ENCODE results near the gene TMEM214. TPM values are rescaled to one million over a fixed set of nuclear protein-coding genes. Genes with fewer than 3 reads are reported as not detected.

TMEM214 gene
- total RNA-seq, 4 donors from 2014 or later = 16.1 to 96.2 (median 66.5) TPM

DNA sequence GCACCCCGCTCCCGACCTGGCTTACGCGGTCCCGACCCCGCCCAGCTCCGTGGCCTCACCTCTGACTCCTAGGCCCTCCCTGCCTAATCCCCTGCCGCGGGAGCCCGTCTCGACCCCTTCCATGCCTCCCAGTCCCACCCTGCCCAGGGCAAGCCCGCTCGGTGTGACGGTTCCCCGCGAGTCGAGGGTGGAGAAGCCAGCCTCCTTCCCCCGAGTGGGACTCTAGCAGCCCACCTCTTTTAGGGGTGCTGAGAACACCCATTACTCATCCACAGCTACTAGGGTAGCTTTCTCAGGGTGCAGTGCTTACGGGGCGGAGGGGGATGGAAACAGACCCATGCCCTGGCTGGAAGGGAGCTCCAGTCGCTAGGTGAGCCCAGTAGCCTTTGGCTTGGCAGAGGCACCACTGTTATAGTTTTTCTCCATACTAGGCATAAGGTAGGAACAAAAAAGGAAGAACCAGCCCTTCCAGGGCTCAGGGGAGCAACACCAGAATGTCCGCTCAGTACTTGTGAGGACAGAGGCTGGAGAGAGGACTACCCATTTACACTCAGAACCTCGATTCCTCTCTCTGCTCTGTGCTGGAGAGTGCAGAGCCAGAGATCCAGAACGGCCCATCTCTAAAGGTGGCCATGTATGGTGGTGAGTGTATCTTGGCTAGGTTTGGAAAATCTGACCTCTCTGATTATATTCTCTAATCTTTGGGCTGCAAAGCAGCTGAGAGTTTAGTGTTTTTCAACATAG, 19.3 kb downstream of the TMEM214 start:
- intact Hi-C loops (cut with DNase I; ENCODE audit: low total_unique reads) = loop anchor here (2.0 kb wide), 1 partner anchor 27 kb away; the partner anchor contains the start of gene EMILIN1
- TF ChIP-seq, protein P1, sequence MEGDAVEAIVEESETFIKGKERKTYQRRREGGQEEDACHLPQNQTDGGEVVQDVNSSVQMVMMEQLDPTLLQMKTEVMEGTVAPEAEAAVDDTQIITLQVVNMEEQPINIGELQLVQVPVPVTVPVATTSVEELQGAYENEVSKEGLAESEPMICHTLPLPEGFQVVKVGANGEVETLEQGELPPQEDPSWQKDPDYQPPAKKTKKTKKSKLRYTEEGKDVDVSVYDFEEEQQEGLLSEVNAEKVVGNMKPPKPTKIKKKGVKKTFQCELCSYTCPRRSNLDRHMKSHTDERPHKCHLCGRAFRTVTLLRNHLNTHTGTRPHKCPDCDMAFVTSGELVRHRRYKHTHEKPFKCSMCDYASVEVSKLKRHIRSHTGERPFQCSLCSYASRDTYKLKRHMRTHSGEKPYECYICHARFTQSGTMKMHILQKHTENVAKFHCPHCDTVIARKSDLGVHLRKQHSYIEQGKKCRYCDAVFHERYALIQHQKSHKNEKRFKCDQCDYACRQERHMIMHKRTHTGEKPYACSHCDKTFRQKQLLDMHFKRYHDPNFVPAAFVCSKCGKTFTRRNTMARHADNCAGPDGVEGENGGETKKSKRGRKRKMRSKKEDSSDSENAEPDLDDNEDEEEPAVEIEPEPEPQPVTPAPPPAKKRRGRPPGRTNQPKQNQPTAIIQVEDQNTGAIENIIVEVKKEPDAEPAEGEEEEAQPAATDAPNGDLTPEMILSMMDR (IDR thresholded peaks at IDR 0.05) = no peak
- DNase-seq = peak in 1 of 2 donors; percentile 60

DNA sequence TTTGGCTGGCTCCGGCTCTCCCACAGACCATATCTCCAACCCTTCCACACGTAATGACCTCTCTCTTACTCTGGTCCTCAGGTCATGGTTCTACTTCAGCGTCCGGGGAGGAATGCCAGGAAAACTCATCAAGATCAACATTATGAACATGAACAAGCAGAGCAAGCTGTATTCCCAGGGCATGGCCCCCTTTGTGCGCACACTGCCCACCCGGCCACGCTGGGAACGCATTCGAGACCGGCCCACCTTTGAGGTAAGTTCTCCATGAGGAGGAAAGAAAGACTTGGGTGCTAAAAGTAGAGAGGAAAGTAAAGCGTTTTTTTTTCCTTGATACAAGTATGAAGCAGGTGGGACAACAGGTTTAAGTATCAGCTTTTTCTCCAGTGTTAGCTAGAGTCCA, 20.6 kb downstream of the TMEM214 start:
- intact Hi-C loops (cut with DNase I; ENCODE audit: low total_unique reads) = no loop called here
- Histone ChIP-seq H3K36me3 (no peaks in the 10 kb centered on the region), H3K27ac (no peak overlapping the region), H3K27me3 (no peaks in the 10 kb centered on the region), H3K9me3 (no peaks in the 10 kb centered on the region), H3K4me1 (peaks cover 0 to 3% of the 10 kb centered on the region in 2 donors), H3K4me3 (no peak overlapping the region)
- no peak for DNase-seq
- no peak for TF ChIP-seq POLR2A (IDR thresholded peaks at IDR 0.05)
- TF ChIP-seq, protein P1 (IDR thresholded peaks at IDR 0.05) = no peak

More for the DNA sequence above, 19.3 kb downstream of the TMEM214 start:
- Histone ChIP-seq H3K9me3 (no peaks in the 10 kb centered on the region), H3K4me3 (peak overlapping the region; percentile 75 to 96), H3K36me3 (no peaks in the 10 kb centered on the region), H3K27me3 (no peaks in the 10 kb centered on the region), H3K27ac (peak overlapping the region; percentile 94 to 100), H3K4me1 (peaks cover 0 to 3% of the 10 kb centered on the region in 2 donors)

DNA sequence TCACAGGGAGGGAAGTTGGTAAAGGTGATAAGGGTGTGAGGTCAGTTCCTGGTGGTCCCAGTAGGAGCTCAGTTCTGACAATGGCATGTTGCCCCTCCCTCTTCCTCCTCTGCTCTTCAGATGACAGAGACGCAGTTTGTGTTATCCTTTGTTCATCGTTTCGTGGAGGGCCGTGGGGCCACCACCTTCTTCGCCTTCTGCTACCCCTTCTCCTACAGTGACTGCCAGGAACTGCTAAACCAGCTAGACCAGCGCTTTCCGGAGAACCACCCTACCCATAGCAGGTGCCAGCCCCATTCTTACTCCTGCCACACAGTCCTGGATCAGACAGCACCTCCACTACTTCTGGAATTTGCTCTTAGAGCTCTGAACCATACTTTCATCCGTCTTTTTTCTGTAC, 21.0 kb downstream of the TMEM214 start:
- no peaks in the 10 kb centered on the region for H3K36me3 ChIP-seq

DNA sequence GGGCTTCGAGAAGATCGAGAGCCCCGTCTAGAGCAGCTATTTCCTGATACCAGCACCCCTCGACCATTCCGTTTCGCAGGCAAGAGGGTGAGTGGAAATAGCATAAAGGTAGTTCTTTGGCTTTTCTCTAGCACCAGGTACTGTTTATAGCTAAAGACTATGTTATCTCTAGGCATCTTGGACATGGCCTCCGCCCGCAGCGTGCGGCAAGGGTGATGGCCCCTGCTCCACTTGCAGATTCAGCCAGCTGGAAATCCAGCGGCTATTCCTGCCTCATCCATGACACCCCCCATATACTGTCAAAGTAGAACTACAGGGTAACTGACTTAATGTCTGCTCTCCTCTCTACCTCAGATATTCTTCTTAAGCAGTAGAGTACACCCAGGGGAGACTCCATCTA, 22.0 kb downstream of the TMEM214 start:
- Histone ChIP-seq H3K9me3 (no peaks in the 10 kb centered on the region), H3K36me3 (no peaks in the 10 kb centered on the region)
- intact Hi-C loops (cut with DNase I; ENCODE audit: low total_unique reads) = no loop called here

More for the DNA sequence above, 21.0 kb downstream of the TMEM214 start:
- TF ChIP-seq, protein P1 (IDR thresholded peaks at IDR 0.05) = no peak
- no peak for TF ChIP-seq POLR2A (IDR thresholded peaks at IDR 0.05)
- Histone ChIP-seq H3K27ac (no peak overlapping the region), H3K4me1 (peaks cover 0 to 3% of the 10 kb centered on the region in 2 donors), H3K9me3 (no peaks in the 10 kb centered on the region), H3K27me3 (no peaks in the 10 kb centered on the region), H3K4me3 (no peak overlapping the region)
- DNase-seq = no peak
- intact Hi-C loops (cut with DNase I; ENCODE audit: low total_unique reads) = no loop called here

DNA sequence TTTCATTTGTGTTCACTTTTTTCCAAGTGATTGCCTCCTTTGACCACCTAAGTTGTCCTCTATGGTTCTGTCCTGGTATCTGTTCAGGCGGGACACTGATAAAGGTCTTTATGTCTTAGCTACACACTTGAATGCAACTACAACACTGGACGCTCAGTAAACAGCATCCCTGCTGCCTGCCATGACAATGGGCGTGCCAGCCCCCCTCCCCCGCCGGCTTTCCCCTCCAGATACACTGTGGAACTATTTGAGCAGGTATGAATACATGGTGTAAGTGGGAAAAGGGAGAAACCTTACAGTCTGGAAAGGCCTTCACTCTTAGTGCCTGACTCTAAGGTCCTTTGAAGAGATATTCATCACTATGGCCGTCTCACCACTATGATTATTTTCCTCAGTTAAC, 24.4 kb downstream of the TMEM214 start:
- Histone ChIP-seq H3K27me3 (no peaks in the 10 kb centered on the region), H3K36me3 (no peaks in the 10 kb centered on the region), H3K4me1 (no peaks in the 10 kb centered on the region), H3K27ac (no peak overlapping the region), H3K9me3 (no peaks in the 10 kb centered on the region), H3K4me3 (no peak overlapping the region)
- intact Hi-C loops (cut with DNase I; ENCODE audit: low total_unique reads) = no loop called here
- TF ChIP-seq POLR2A (IDR thresholded peaks at IDR 0.05) = no peak
- TF ChIP-seq, protein P1 (IDR thresholded peaks at IDR 0.05) = no peak
- no peak for DNase-seq

More for the DNA sequence above, 22.0 kb downstream of the TMEM214 start:
- TF ChIP-seq, protein P1 (IDR thresholded peaks at IDR 0.05) = no peak
- no peak for TF ChIP-seq POLR2A (IDR thresholded peaks at IDR 0.05)
- no peak overlapping the region for H3K4me3 ChIP-seq
- no peak for DNase-seq
- peaks cover 0 to 3% of the 10 kb centered on the region in 2 donors for H3K4me1 ChIP-seq
- no peaks in the 10 kb centered on the region for H3K27me3 ChIP-seq
- no peak overlapping the region for H3K27ac ChIP-seq
